Astrocyte of the spinal cord (primary cell): ENCODE measurements around the gene PRDM5.
A peak's percentile ranks its signal among the peaks of the same experiment; 100 is the strongest.

ENCODE experiments used
- DNase-seq: peaks from one replicate; pipeline ENCODE4 v3.0.0; 2011; ENCODE audit warnings: low read depth, low spot score
- H3K4me3 ChIP-seq: 2 replicates; pipeline ENCODE4 v1.5.1; 2011; ENCODE audit warnings: low read depth, mild to moderate bottlenecking, low read length, moderate library complexity
- CTCF ChIP-seq: IDR thresholded peaks from 2 replicates; pipeline ENCODE4 v1.5.1; 2012; ENCODE audit warnings: low read depth, mild to moderate bottlenecking, low read length, inconsistent platforms
- in situ Hi-C: cut with HindIII; loops from 2 replicates; pipeline ENCODE4 v1.10.0; 2017; ENCODE audit warnings: low sequenced_read_pairs

Gene PRDM5

GRCh38 chr4:120924931-120925330, 2.4 kb upstream of the PRDM5 start:
- in situ Hi-C loops = no loop called here
- H3K4me3 ChIP-seq = no peak overlapping the region
- no peak for TF ChIP-seq CTCF
- DNase-seq = no peak

GRCh38 chr4:120923207-120923522, 639 bp upstream of the PRDM5 start:
- TF ChIP-seq CTCF = no peak
- in situ Hi-C loops = no loop called here
- peak overlapping the region; percentile 63 for H3K4me3 ChIP-seq
- DNase-seq = no peak

- DNase-seq = peak; percentile 63
- H3K4me3 ChIP-seq = peak overlapping the region; percentile 63
- TF ChIP-seq CTCF = no peak
- in situ Hi-C loops = no loop called here
These were observed 808 bp downstream of the PRDM5 start for GRCh38 chr4:120921456-120922380.

- no peak for TF ChIP-seq CTCF
- DNase-seq = no peak
- no peak overlapping the region for H3K4me3 ChIP-seq
- in situ Hi-C loops = no loop called here
These were observed 1.9 kb downstream of the PRDM5 start for GRCh38 chr4:120920666-120921065.

- no peak overlapping the region for H3K4me3 ChIP-seq
- DNase-seq = no peak
- in situ Hi-C loops = no loop called here
- TF ChIP-seq CTCF = peak; percentile 12
These were observed 3.2 kb downstream of the PRDM5 start for GRCh38 chr4:120919358-120919757.

- no peak for TF ChIP-seq CTCF
- DNase-seq = peak; percentile 44
- in situ Hi-C loops = no loop called here
- no peak overlapping the region for H3K4me3 ChIP-seq
These were observed 3.7 kb downstream of the PRDM5 start for GRCh38 chr4:120918788-120919187.
